ENCODE data around the gene ETNK2.

Gene ETNK2

DNA sequence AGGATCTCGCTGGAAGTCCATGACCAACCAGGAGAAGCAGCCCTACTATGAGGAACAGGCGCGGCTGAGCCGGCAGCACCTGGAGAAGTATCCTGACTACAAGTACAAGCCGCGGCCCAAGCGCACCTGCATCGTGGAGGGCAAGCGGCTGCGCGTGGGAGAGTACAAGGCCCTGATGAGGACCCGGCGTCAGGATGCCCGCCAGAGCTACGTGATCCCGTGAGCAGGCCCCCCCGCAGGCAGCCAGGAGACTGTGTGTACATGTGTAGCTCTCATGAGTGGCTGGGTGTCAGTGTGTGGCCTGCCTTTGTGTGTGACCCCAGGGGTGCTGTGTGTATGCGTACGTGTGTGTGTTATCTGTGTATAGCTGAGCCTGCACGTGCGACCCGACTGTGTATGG is 27.2 kb downstream of the ETNK2 start:
- DNase-seq (ENCODE audit: extremely low read depth, low read depth) = no peak
- TF ChIP-seq CTCF (IDR thresholded peaks at IDR 0.05; ENCODE audit: low read depth, low read length) = no peak

DNA sequence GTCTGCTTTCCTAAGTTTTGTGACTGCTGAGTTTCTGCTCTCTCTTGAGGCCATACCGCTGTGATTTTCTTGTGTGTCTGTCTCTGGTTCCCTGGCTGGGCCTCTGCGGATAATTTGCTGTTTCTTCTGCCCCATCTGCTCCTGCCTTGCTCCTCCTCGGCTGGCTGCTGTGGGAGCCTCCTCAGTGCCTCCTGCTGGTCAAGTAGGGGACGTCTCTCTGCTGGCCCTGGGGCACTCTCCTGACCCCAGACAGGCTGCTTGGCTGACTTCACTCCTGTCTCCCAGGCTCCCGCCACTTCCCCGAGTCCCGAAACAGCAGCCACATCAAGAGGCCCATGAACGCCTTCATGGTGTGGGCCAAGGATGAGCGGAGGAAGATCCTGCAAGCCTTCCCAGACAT is 28.5 kb downstream of the ETNK2 start:
- no peak for DNase-seq (ENCODE audit: extremely low read depth, low read depth)

GRCh38 chr1:204121840-204122555 is 29.8 kb downstream of the ETNK2 start:
- TF ChIP-seq CTCF (IDR thresholded peaks at IDR 0.05; ENCODE audit: low read depth, low read length) = no peak

More for the DNA sequence above, 28.5 kb downstream of the ETNK2 start:
- peak; percentile 19 for TF ChIP-seq CTCF (IDR thresholded peaks at IDR 0.05; ENCODE audit: low read depth, low read length)

GRCh38 chr1:204116539-204116938 is 35.3 kb downstream of the ETNK2 start:
- TF ChIP-seq CTCF (IDR thresholded peaks at IDR 0.05; ENCODE audit: low read depth, low read length) = no peak
- no peak for DNase-seq (ENCODE audit: extremely low read depth, low read depth)

More at GRCh38 chr1:204121840-204122555, 29.8 kb downstream of the ETNK2 start:
- no peak for DNase-seq (ENCODE audit: extremely low read depth, low read depth)

DNA sequence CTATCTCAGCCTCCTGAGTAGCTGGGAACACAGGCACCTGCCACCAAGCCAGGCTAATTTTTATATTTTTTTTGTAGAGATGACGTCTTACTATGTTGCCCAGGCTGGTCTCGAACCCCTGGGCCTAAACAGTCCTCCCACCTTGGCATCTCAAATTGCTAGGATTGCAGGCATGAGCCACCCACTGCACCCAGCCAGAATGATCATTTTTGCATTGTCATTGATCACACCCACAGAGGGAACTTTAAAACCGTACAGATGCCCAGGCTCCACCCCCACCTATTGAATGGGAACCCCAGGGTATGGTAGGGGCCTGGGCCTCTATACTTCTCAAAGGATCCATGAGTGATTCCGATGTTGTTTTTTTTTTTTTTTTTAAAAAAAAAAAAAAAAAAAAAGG is 36.7 kb downstream of the ETNK2 start:
- DNase-seq (ENCODE audit: extremely low read depth, low read depth) = no peak
- TF ChIP-seq CTCF (IDR thresholded peaks at IDR 0.05; ENCODE audit: low read depth, low read length) = no peak

DNA sequence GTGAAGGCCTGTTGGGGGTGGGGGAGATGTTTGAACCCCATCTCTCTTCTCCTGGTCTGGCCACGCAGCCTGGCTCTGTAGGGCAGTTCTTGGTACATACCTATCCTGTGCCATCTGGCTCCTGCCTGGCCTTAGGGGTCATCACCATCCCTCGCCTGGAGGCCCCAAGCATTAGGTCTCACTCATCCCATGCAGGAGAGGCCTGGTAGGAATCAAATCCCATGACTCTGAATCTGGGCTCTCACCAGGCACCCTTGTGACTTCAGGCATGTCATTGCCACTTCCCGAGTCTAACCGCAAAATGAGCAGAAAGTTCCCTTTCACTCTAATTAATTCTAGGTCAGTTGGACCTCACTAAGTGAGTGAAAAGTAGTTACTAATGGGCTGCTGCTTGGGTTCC is 37.2 kb downstream of the ETNK2 start:
- TF ChIP-seq CTCF (IDR thresholded peaks at IDR 0.05; ENCODE audit: low read depth, low read length) = no peak

DNA sequence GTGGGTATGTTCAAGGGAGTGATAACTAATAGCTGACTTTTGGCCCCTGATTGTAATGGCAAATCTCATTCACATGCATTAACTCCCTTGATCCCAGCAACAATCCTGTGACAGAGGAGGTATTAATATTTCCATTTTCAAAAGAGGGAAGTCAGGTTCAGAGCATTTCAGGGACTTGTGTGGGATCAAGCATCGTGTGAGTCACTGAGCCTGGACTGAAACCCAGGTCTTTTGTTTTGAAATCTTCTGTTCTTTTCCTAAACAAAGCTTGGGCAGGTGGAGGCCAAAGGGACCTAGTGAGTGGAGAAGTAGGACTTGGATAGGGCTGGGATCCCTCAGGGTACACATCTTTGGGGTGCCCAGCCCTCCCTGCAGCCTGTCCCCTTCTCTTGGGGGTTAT is 37.9 kb downstream of the ETNK2 start:
- no peak for DNase-seq (ENCODE audit: extremely low read depth, low read depth)
- TF ChIP-seq CTCF (IDR thresholded peaks at IDR 0.05; ENCODE audit: low read depth, low read length) = no peak

More for the DNA sequence above, 37.2 kb downstream of the ETNK2 start:
- no peak for DNase-seq (ENCODE audit: extremely low read depth, low read depth)
